Memory B cell (primary cell): ENCODE results near the gene MDH2.
"Not testable (repeated sequence)": the region's sequence is repeated elsewhere in the genome, so short reads cannot be mapped to it uniquely, and the experiment has no call there.

ENCODE experiments used
- ATAC-seq: fragments of 150-1000 bp; cut with Tn5 transposase; 2 replicates; pipeline ENCODE4 v1.10.0; 2021; ENCODE audit warnings: low read depth, mild to moderate bottlenecking, moderate library complexity
- DNase-seq, 2 donors: peaks; one replicate each; pipeline ENCODE4 v3.0.0; 2022; ENCODE audit warnings: low spot score in 2 of 2
- H3K27ac Mint-ChIP-seq: one replicate; pipeline ENCODE4 v1.8.0; 2022; ENCODE audit warnings: mild to moderate bottlenecking, moderate library complexity, mixed read lengths
- H3K27me3 Mint-ChIP-seq: one replicate; pipeline ENCODE4 v1.8.0; 2022; ENCODE audit warnings: mixed read lengths
- H3K36me3 Mint-ChIP-seq: one replicate; pipeline ENCODE4 v1.8.0; 2022; ENCODE audit warnings: mild to moderate bottlenecking, mixed read lengths
- H3K4me1 Mint-ChIP-seq: one replicate; pipeline ENCODE4 v1.8.0; 2022; ENCODE audit warnings: mixed read lengths
- H3K4me3 Mint-ChIP-seq: one replicate; pipeline ENCODE4 v1.8.0; 2022; ENCODE audit warnings: mild to moderate bottlenecking, moderate library complexity, mixed read lengths
- H3K9me3 Mint-ChIP-seq: one replicate; pipeline ENCODE4 v1.8.0; 2022; ENCODE audit warnings: mixed read lengths

Gene MDH2

GRCh38 chr7:76071316-76072242 is 23.7 kb downstream of the MDH2 start:
- no peaks in the 10 kb centered on the region for H3K27me3 Mint-ChIP-seq
- peaks cover 8% of the 10 kb centered on the region for H3K36me3 Mint-ChIP-seq
- H3K27ac Mint-ChIP-seq, result no peak overlapping the region
- ATAC-seq, result no peak
- H3K4me3 Mint-ChIP-seq, result no peak overlapping the region
- H3K9me3 Mint-ChIP-seq, result peaks cover 4% of the 10 kb centered on the region
- H3K4me1 Mint-ChIP-seq, result no peaks in the 10 kb centered on the region
- no peak for DNase-seq

DNA sequence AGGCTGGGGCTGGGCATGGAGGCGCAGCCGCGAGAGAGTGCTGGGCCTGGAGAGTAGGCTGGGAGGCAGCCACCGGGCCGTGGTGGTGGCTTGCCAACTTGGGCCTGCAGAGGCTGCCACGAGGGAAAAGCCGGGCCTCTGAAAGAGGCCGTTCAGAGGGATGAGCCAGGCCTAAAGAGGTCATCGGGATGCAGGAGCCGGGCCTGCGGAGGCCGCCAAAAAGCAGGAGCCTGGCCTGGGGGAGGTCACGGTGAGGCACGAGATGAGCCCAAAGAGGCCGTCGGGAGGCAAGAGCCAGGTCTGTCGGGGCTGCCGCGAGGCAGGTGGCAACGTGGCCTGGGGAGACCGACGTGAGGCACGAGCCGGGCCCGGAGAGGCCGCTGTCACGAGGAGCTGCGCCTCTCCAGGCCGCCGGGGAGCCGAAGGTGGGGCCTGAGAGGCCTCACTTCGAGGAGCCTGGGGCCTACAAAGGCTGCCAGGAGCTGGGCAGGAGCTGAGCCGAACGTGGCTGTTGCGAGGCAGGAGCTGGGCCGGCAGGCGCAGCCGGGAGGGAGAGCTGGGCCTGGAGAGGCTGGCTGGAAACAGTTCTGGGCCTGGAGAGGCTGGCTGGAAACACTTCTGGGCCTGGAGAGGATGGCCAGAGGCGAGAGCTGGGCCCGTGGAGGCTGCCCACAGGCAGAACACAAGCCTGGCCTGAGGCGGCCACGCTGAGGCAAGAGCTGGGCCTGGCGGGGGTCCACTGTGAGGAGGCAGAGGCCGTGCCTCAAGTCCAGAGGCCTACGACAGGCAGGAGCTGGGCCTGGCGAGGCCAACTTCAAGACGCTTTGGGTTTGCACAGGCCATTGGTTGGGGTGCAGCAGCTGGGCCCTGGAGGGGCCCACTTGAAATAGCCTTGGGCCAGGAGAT is 24.6 kb downstream of the MDH2 start:
- H3K27ac Mint-ChIP-seq, result no peak overlapping the region
- H3K4me1 Mint-ChIP-seq, result peaks cover 3% of the 10 kb centered on the region
- no peaks in the 10 kb centered on the region for H3K27me3 Mint-ChIP-seq
- DNase-seq, result no peak
- peaks cover 4% of the 10 kb centered on the region for H3K36me3 Mint-ChIP-seq
- peaks cover 4% of the 10 kb centered on the region for H3K9me3 Mint-ChIP-seq
- ATAC-seq, result no peak
- no peak overlapping the region for H3K4me3 Mint-ChIP-seq

DNA sequence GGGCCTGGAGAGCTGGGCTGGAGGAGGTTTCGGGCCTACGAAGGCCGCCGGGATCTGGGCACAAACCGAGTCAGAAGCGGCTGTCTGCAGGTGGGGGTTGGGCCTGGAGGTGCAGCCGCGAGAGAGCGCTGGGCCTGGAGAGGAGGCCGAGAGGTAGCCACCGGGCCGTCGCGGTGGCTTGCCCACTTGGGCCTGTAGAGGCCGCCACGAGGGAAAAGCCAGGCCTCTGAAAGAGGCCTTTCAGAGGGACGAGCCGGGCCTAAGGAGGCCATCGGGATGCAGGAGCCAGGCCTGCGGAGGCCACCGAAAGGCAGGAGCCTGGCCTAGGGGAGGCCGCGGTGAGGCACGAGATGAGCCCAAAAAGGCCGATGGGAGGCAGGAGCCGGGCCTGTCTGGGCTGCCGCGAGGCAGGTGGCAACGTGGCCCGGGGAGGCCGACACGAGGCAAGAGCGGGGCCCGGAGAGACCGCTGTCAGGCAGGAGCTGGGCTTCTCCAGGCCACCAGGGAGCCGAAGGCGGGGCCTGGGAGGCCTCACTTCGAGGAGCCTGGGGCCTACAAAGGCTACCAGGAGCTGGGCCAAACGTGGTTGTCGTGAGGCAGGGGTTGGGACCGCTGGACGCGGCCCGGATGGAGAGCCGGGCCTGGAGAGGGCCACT is 25.6 kb downstream of the MDH2 start:
- DNase-seq (no peak), ATAC-seq (no peak)
- peaks cover 4% of the 10 kb centered on the region for H3K36me3 Mint-ChIP-seq
- peaks cover 4% of the 10 kb centered on the region for H3K9me3 Mint-ChIP-seq
- H3K27me3 Mint-ChIP-seq, result no peaks in the 10 kb centered on the region
- no peak overlapping the region for H3K27ac Mint-ChIP-seq
- H3K4me3 Mint-ChIP-seq, result no peak overlapping the region
- H3K4me1 Mint-ChIP-seq, result peaks cover 4% of the 10 kb centered on the region

DNA sequence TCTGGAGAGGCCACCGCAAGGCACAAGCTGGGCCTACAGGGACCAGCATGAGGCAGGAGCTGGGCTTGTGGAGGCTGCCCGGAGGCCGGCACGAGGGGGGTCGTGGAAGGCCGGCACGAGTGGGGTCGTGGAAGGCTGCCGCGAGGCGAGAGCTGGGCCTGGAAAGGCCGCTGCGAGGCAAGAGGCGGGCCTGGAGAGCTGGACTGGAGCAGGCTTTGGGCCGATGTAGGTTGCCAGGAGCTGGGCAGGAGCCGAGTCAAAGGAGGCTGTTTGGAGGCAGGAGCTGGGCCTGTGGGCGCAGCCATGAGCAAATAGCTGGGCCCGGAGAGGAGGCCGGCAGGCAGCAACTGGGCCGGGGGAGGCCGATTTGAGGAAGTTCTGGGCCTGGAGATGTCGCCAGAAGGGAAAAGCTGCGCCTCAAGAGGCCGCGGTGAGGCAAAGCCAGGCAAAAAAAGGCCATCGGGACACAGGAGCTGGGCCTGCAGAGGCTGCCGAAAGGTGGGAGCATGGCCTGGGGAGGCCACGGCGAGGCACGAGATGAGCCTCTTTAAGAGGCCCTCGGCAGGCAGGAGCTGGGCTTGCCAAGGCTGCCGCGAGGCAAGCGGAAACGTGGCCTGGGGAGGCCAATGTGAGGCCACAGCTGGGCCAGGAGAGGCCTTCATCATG is 26.5 kb downstream of the MDH2 start:
- Mint-ChIP-seq H3K9me3 (peaks cover 4% of the 10 kb centered on the region), H3K4me3 (no peak overlapping the region), H3K27ac (no peak overlapping the region), H3K36me3 (peaks cover 4% of the 10 kb centered on the region), H3K4me1 (peaks cover 4% of the 10 kb centered on the region), H3K27me3 (no peaks in the 10 kb centered on the region)
- no peak for DNase-seq
- no peak for ATAC-seq

DNA sequence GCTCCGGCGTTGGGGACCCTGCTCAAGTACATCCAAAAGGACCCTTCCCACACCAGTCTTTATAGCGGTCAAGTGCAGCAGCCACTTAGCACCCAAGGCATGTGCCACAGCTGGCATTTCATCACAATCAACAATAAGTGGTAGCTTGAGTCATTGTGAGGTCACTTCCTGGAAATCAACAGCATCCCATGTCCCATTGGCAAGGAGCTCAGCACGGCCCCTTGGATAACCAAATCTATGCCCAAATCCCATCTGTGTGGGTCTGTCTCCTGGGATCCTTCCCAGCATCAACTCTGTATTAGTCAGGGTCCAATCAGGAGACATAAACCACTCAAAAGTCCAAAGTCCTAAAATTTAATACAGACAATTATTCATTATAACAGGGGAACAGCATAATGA is 27.1 kb downstream of the MDH2 start:
- Mint-ChIP-seq H3K4me3 (no peak overlapping the region), H3K36me3 (peaks cover 4% of the 10 kb centered on the region), H3K27me3 (peaks cover under 1% of the 10 kb centered on the region), H3K27ac (no peak overlapping the region), H3K4me1 (peaks cover 4% of the 10 kb centered on the region), H3K9me3 (peaks cover 4% of the 10 kb centered on the region)
- ATAC-seq (no peak), DNase-seq (no peak)

DNA sequence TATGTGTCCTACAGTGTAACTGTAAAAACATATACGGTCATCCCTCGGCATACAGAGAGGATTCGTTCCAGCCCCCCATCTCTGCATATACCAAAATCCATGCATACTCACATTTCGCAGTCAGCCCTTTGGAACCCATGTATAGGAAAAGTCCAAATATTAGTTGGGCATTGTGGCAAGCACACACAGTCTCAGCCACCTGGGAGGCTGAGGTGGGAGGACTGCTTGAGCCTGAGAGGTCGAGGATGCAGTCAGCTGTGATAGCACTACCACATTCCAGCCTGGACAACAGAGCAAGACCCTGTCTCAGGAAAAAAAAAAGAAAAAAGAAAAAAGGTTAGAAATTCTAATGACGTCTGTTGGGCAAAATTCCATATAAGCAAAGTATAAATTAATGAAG is 29.1 kb downstream of the MDH2 start:
- Mint-ChIP-seq H3K27ac (no peak overlapping the region), H3K9me3 (peaks cover 4% of the 10 kb centered on the region), H3K4me3 (no peak overlapping the region), H3K27me3 (peaks cover 4% of the 10 kb centered on the region), H3K4me1 (peaks cover 4% of the 10 kb centered on the region), H3K36me3 (peaks cover 4% of the 10 kb centered on the region)
- no peak for DNase-seq
- ATAC-seq, result no peak

GRCh38 chr7:76077435-76077834 is 29.5 kb downstream of the MDH2 start:
- H3K27me3 Mint-ChIP-seq, result peaks cover 4% of the 10 kb centered on the region
- no peak overlapping the region for H3K27ac Mint-ChIP-seq
- DNase-seq (no peak), ATAC-seq (no peak)
- H3K9me3 Mint-ChIP-seq, result peaks cover 4% of the 10 kb centered on the region
- peaks cover 4% of the 10 kb centered on the region for H3K36me3 Mint-ChIP-seq
- no peak overlapping the region for H3K4me3 Mint-ChIP-seq
- H3K4me1 Mint-ChIP-seq, result peaks cover 4% of the 10 kb centered on the region

DNA sequence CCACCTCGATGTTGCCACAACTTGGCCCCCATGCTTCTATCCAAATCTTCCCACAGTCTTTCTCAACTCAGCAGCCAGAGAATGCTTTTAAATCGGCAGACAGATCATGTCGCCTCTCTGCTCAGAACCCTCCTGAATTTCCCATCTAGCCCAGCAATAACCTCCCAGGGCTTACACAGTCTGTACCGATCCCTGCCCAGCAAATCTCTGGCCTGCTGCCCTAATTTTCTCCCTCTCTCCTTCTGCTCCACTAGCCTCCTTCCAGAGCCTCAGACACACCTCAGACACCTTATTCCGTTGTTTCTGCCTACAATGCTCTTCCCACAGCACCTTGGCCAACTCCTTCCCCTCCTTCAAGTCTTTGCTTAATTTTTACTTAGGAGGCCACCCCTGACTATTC is 32.3 kb downstream of the MDH2 start:
- peaks cover 6% of the 10 kb centered on the region for H3K27me3 Mint-ChIP-seq

DNA sequence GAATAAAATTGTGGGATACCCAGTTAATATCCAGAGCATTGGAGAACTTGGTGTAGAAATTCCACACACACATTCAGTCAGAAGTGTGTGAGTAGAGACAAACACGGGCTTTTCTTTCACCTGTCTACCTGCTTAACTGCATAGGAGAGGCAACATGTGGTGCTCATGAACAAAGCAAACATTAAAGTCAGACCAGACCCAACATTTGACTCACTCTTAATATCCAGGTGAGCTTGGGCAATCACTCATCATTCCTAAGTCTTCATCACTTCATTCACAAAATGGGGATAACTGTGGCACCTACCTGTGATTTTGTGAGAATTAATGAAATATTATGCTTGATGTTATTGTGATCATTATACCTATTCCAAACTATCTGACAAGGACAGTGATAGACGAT is 36.2 kb downstream of the MDH2 start:
- H3K27me3 Mint-ChIP-seq, result peaks cover 12% of the 10 kb centered on the region
- H3K27ac Mint-ChIP-seq, H3K4me3 Mint-ChIP-seq, DNase-seq, H3K4me1 Mint-ChIP-seq, H3K36me3 Mint-ChIP-seq, ATAC-seq, H3K9me3 Mint-ChIP-seq: not testable (repeated sequence)

More for the DNA sequence above, 32.3 kb downstream of the MDH2 start:
- H3K27ac Mint-ChIP-seq, result no peak overlapping the region
- H3K4me3 Mint-ChIP-seq, result no peak overlapping the region
- H3K9me3 Mint-ChIP-seq, result peaks cover 4% of the 10 kb centered on the region
- no peak for ATAC-seq
- H3K4me1 Mint-ChIP-seq, result peaks cover 4% of the 10 kb centered on the region
- DNase-seq, result no peak
- H3K36me3 Mint-ChIP-seq, result no peaks in the 10 kb centered on the region

DNA sequence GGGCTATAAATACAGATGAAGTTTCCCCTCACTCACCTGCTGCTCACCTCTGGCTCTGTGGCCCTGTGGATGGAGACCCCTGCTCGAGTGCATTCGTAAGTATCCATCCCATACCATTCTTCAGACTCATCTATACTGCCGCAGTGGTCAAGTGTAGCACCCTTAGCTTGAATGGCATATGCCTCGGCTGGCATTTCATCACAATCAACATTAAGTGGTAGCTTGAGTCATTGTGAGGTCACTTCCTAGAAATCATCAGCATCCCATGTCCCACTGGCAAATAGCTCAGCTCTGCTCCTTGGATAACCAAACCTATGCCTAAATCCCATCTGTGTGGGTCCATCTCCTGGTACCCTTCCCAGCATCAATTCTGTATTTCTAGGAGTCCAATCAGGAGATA is 38.2 kb downstream of the MDH2 start:
- ATAC-seq (no peak), DNase-seq (no peak)

DNA sequence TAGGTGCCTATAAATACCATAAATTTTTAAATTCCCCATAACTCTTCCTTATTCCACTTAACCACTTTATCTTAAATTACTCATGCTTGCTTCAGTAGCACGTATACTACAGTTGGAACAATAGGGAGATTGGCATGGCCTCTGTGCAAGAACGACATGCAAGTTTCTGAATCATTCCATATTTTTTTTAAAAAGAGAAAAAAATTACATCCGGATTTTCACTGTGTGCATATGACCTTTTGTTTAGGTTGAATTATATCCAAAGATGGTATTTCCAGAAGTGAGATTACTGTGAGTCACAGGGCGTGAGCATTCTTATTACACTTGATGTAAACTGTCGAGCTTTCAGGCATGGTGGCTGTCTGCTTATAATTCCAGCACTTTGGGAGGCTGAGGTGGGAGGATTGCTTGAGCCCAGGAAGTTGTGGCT is 39.5 kb downstream of the MDH2 start:
- peaks cover 18% of the 10 kb centered on the region for H3K27me3 Mint-ChIP-seq
- not testable (repeated sequence) for DNase-seq, H3K9me3 Mint-ChIP-seq, H3K4me1 Mint-ChIP-seq, H3K4me3 Mint-ChIP-seq, H3K27ac Mint-ChIP-seq, ATAC-seq, H3K36me3 Mint-ChIP-seq

More for the DNA sequence above, 38.2 kb downstream of the MDH2 start:
- H3K9me3 Mint-ChIP-seq, result no peaks in the 10 kb centered on the region
- peaks cover 12% of the 10 kb centered on the region for H3K27me3 Mint-ChIP-seq
- no peaks in the 10 kb centered on the region for H3K4me1 Mint-ChIP-seq
- no peak overlapping the region for H3K4me3 Mint-ChIP-seq
- H3K36me3 Mint-ChIP-seq, result no peaks in the 10 kb centered on the region
- no peak overlapping the region for H3K27ac Mint-ChIP-seq

DNA sequence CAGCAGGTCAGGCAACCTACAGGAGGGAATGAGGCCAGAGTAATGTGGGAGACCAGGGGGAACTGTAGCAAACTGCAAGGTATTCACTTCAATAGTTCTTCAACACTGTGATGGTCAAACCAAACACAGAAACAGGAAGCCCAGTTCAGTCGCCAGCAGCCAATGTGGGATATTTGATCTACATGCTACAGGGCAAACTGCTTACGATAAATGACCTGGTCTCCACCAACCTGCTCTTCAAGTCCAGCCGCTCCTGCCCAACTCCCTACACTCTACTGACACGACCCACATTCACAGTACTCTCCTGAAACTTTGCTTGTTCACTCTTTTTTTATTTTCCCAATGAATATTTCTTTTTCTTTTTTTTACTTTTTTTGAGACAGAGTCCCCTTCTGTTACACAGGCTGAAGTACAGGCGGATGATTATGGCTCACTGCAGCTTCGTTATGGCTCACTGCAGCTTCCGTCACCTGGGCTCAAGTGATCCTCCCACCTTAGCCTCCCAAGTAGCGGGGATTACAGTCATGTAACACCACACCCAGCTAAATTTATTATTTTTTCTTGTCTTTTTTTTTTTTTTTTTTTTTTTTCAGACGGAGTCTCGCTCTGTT is 42.1 kb downstream of the MDH2 start:
- H3K4me1 Mint-ChIP-seq, result no peaks in the 10 kb centered on the region
- no peaks in the 10 kb centered on the region for H3K36me3 Mint-ChIP-seq
- DNase-seq, result no peak
- H3K27ac Mint-ChIP-seq, result no peak overlapping the region
- ATAC-seq, result no peak
- peaks cover 22% of the 10 kb centered on the region for H3K27me3 Mint-ChIP-seq
- no peaks in the 10 kb centered on the region for H3K9me3 Mint-ChIP-seq
- no peak overlapping the region for H3K4me3 Mint-ChIP-seq

DNA sequence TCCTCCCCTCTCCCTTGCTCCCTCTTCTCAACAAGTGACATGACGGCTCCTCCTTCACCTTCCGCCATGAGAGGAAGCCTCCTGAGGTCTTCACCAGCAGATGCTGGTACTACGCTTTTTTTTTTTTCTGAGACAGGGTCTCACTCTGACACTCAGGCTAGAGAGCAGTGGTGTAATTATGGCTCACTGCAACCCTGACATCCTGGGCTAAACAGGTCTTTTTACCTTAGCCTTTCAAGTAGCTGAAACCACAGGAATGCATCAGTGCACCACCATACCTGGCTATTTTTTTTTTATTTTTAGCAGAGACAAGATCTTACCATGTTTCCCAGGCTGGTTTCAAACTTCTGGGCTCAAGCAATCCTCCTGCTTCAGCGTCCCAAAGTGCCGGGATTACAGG is 43.6 kb downstream of the MDH2 start:
- Mint-ChIP-seq H3K36me3 (no peaks in the 10 kb centered on the region), H3K4me3 (no peak overlapping the region), H3K27me3 (peaks cover 22% of the 10 kb centered on the region), H3K9me3 (no peaks in the 10 kb centered on the region), H3K4me1 (no peaks in the 10 kb centered on the region), H3K27ac (no peak overlapping the region)
- DNase-seq, result no peak
- ATAC-seq, result no peak
